IPS-18a (cell line): ENCODE data around the gene YIF1A.
A peak's percentile ranks its signal among the peaks of the same experiment; 100 is the strongest.

ENCODE experiments used
- H3K27ac ChIP-seq: one replicate; pipeline ENCODE4 v1.5.1; 2013; ENCODE audit warnings: low read length
- H3K27me3 ChIP-seq: one replicate; pipeline ENCODE4 v1.6.1; 2013; ENCODE audit warnings: mild to moderate bottlenecking, low read length; ENCODE audit not compliant: control insufficient read depth, insufficient read depth
- H3K36me3 ChIP-seq: one replicate; pipeline ENCODE4 v1.6.1; 2013; ENCODE audit warnings: low read depth, low read length; ENCODE audit not compliant: control insufficient read depth
- H3K4me1 ChIP-seq: one replicate; pipeline ENCODE4 v1.6.1; 2013; ENCODE audit warnings: low read depth, low read length; ENCODE audit not compliant: control insufficient read depth
- H3K4me3 ChIP-seq: one replicate; pipeline ENCODE4 v1.5.1; 2013; ENCODE audit warnings: low read length
- H3K9ac ChIP-seq: one replicate; pipeline ENCODE4 v1.6.1; 2013; ENCODE audit warnings: mild to moderate bottlenecking, low read length, moderate library complexity
- H3K9me3 ChIP-seq: one replicate; pipeline ENCODE4 v1.6.1; 2013; ENCODE audit warnings: low read depth, low read length; ENCODE audit not compliant: control insufficient read depth

YIF1A gene

DNA sequence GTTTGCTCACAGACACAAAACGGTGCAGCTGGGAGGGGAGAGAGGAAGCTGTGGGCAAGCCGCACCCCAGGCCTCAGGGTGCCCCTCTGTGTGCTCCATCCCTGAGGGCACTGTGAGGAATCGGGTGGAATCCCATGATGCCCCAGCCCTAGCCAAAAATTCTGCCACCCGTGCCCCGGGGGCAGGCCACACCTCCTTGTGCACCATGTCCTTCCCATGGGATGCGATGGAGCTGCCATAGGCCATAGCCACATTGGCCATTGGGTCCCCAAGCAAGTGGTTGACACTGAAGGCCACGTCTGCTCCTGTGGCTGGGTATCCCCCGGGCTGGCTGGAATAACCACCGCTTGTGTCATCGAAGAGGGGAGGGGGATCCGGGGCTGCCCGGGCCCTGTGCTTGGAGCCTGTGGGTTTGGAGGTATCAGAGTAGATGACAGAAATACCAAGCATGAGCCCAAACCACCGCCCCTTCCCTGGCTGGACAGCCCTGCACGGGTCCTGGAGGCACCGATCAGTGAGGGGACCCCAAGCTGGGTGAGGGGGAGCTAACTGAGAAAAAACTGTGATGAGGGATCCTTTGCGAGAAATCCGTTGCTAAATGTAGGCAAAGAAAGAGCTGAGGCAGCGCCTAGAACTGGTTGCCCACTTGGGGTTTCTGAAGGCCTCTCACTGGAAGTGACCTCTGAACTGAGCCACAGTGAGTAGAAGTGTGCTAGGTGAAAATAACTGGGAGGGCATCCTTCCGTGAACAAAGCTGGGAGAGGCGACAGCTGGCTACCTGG, 863 bp downstream of the YIF1A start:
- H3K36me3 ChIP-seq: no peaks in the 10 kb centered on the region
- H3K9me3 ChIP-seq: no peaks in the 10 kb centered on the region
- peaks cover 30% of the 10 kb centered on the region for H3K27me3 ChIP-seq
- peak overlapping the region; percentile 86 for H3K9ac ChIP-seq
- no peak overlapping the region for H3K27ac ChIP-seq
- peak overlapping the region; percentile 76 for H3K4me3 ChIP-seq
- peaks cover 7% of the 10 kb centered on the region for H3K4me1 ChIP-seq

DNA sequence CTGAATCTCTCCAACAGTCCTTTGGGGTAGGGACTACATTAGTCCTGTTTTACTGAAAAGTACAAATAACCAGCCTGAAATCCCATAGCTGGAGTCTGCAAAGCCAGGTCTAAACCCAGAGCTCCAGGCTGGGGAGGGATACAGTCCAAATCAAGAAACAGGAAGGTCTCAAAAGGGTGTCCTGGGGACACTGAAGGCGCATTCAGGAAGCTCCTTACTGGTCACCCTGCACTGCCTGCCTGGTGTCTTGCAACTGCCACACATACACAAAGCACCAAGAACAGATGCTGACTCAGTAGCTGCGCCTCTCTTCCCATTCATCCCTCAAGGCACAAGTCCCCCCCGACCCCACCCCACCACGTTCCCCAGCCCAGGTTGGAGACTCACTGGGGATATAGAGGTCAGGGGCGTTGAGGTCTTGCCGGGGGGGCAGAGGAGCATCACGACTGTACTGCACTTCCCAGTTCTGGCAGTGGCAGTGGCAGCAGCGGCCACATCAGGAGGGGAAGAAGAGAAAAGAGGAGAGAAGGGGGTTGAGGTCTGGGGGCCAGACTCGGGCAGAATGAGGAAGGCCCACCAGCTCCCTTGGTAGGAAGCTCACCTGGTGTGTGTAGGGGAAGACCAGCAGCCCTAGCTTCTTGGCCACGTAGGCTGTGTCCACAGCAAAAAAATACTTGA, 1.6 kb downstream of the YIF1A start:
- Histone ChIP-seq H3K27me3 (peaks cover 23% of the 10 kb centered on the region), H3K4me1 (peaks cover 10% of the 10 kb centered on the region), H3K36me3 (no peaks in the 10 kb centered on the region), H3K9ac (no peak overlapping the region), H3K27ac (no peak overlapping the region), H3K9me3 (no peaks in the 10 kb centered on the region), H3K4me3 (peak overlapping the region; percentile 76)

DNA sequence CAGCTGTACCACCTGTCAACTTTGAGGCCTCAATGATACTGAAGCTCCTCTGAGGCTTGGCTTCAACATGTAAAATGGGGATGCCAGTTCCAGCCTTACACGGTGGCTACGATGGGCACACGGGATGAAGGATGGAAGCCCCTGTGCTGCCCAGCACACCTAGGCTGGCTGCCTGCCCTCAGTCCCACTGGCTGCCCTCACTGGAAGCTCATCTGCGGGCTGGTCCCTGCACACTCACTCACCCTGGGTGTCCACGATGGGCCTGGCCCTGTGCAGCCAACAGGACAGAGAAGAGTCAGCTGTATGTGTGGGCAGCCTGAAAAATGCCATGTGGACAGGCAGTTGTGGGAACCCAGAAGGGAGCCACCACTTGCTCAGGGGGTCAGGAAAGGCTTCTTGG, 2.2 kb downstream of the YIF1A start:
- Histone ChIP-seq H3K4me1 (peaks cover 14% of the 10 kb centered on the region), H3K36me3 (no peaks in the 10 kb centered on the region), H3K4me3 (no peak overlapping the region), H3K9me3 (no peaks in the 10 kb centered on the region), H3K9ac (no peak overlapping the region), H3K27me3 (peaks cover 18% of the 10 kb centered on the region), H3K27ac (no peak overlapping the region)

DNA sequence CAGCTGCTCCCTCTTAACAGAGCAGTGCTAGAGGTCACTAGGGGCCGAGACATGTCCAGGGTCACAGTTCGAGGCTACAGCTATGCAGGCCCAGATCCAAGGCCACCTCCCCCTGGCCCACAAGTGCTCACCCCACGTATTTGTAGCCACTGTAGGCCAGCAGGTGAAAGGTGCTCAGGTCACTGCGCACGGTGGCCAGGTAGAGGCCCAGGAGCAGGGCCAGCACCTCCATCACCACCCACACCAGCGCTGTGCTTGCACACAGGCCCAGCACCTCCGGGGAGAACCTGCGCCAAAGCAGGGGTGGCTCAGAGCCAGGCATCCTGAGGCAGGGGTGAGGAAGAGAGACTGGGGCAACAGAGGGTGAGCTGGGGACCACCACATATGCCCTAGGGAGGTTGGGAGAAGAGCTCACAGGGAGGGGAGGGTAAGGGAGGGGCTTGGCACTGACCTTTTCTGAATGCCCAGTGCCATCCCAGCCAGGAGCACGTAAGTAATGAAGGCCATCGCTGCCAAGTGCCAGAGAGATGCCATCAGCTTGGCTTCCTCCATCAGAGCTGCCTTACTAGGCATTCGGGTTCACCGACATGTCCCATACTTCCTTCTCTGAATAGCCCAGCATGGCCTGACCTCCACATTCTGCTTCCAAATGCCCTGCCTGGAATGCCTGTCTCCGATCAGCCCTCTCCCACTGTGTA, 3.5 kb downstream of the YIF1A start:
- no peaks in the 10 kb centered on the region for H3K36me3 ChIP-seq
- no peak overlapping the region for H3K9ac ChIP-seq
- H3K9me3 ChIP-seq: no peaks in the 10 kb centered on the region
- H3K4me3 ChIP-seq: no peak overlapping the region
- H3K27me3 ChIP-seq: peaks cover 6% of the 10 kb centered on the region
- H3K4me1 ChIP-seq: peaks cover 15% of the 10 kb centered on the region
- H3K27ac ChIP-seq: no peak overlapping the region

DNA sequence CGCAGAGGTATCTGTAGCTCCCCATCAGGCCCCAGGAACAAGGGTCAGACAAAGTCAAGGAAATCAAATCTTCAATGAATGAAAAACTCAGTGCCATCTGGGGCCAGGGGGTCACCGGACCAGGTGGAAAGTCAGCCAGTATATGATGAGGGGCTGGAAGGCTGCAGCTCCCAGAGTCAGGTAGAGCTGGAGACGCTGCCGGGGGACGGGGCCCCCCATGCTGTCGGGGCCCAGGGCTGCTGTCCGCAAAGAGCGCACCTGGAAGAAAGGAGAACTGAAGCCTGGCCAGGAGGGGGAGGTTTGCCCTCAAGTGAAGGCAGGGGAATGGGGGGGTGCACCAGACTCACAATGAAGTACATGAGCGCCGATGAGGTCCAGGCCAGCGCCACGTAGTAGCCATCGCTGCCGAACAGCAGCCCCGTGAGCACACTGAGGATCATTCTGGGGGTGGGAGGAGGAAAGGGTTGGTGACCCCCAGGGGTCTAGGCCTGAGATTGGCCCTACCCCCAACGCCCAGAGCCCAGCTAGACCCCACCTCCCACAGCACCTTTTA, 4.3 kb downstream of the YIF1A start:
- H3K4me3 ChIP-seq: no peak overlapping the region
- H3K36me3 ChIP-seq: no peaks in the 10 kb centered on the region
- H3K27me3 ChIP-seq: no peaks in the 10 kb centered on the region
- H3K27ac ChIP-seq: no peak overlapping the region
- H3K4me1 ChIP-seq: peaks cover 8% of the 10 kb centered on the region
- H3K9me3 ChIP-seq: no peaks in the 10 kb centered on the region
- no peak overlapping the region for H3K9ac ChIP-seq

DNA sequence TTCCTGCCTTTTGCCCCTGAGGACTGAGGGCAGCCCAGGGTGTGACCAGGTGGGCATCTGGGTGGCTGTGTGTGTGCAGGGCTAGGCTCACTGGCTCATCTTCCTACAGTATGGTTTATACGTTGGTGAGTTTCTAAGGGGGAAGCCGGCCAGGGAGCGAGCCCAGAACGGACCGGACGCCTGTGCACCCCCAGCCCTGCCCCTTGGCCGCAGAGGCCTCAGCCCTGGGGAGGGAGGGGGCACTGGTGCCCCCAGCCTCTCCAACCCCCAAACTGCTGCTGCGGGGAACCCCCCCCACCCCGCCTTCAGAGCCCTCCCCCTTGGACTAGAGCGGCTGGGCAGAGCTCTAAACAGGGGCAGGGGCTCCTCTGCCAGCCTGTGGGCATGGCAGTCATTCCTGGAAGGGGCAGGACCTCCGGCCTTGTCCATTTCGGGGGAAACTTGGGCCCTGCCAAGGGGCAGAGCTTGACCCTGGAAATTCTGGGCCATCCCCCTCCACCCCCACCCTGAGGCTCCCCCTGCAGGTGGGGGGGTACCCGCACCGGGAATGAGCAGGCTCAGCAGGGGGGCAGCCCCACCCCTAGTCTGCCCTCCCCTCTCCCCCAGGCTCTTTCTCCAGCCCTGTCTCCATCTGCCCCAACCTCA, 5.4 kb downstream of the YIF1A start:
- Histone ChIP-seq H3K27me3 (no peaks in the 10 kb centered on the region), H3K9me3 (no peaks in the 10 kb centered on the region), H3K9ac (no peak overlapping the region), H3K36me3 (no peaks in the 10 kb centered on the region), H3K4me1 (peaks cover 12% of the 10 kb centered on the region), H3K27ac (no peak overlapping the region), H3K4me3 (no peak overlapping the region)

DNA sequence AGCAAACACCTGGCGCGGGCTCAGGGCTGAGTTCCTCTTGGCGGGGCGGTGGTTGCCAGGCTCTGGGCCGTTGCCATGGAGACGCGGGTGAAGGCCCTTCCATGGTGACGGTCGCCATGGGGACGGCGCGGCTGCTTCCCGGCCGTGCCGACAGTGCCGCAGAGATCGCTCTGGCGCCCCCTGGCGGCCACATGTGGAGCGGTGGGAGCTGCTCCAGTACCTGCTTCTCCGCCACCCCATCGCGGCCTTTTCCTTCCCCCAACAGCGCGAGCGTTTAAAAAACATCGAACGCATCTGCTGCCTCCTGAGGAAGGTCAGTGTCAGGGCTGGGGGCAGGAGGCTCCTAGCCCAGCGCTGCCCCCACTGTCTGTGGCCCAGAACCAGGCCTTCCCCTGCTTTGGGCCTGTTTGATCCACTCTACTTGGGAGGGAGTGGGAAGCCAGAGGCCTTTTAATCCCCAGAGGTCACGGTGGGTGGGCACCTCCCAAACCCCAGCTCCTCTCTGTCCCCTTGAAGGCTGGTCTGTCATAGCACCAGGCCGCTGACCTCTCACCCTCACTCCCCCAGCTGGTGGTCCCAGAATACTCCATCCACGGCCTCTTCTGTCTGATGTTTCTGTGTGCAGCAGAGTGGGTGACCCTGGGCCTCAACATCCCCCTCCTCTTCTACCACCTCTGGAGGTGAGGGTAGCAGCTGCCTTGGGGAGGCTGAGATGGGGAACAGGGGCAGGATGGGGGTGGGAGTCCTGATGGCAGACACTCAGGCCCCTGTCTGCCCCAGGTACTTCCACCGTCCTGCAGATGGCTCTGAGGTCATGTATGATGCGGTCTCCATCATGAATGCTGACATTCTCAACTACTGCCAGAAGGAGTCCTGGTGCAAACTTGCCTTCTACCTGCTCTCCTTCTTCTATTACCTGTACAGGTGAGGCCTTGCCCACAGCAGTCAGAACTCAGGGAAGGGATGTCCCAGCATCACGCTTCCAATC, 6.2 kb downstream of the YIF1A start:
- Histone ChIP-seq H3K9me3 (no peaks in the 10 kb centered on the region), H3K4me1 (peaks cover 12% of the 10 kb centered on the region), H3K4me3 (no peak overlapping the region), H3K36me3 (no peaks in the 10 kb centered on the region), H3K27me3 (no peaks in the 10 kb centered on the region), H3K27ac (no peak overlapping the region), H3K9ac (no peak overlapping the region)

DNA sequence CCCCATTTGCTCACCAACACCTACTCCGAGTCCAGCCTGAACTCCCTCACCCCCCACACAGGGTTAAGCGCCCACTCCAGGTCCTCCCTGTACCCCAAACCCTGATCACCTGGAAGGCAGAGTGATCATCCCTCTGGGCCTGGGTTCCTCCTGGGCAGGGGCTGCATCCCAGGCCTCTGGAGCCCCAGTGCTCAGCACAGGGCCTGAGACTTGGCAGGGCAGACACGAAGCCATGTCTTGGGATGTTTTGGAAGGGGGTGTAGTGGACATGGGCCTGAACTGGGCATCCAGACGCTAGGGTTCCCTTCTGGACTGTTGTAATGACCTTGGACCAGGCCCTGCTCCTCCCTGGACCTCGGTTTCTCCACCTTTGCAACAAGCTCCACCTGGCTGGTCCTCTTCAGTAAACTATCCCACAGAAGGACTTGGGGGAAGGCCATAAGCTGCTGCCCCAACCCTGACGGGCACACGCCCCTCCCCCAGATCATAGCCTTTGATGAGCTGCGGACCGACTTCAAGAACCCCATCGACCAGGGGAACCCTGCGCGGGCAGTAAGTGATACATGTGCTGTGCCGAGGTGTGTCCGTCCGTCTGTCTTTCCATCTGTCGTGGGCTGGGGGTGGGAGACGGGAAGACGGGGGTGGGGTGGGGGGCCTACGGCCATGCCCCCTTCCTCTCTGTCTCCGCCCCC, 7.0 kb downstream of the YIF1A start:
- no peak overlapping the region for H3K27ac ChIP-seq
- H3K36me3 ChIP-seq: no peaks in the 10 kb centered on the region
- H3K27me3 ChIP-seq: no peaks in the 10 kb centered on the region
- H3K9ac ChIP-seq: no peak overlapping the region
- no peak overlapping the region for H3K4me3 ChIP-seq
- H3K4me1 ChIP-seq: peaks cover 12% of the 10 kb centered on the region
- no peaks in the 10 kb centered on the region for H3K9me3 ChIP-seq

DNA sequence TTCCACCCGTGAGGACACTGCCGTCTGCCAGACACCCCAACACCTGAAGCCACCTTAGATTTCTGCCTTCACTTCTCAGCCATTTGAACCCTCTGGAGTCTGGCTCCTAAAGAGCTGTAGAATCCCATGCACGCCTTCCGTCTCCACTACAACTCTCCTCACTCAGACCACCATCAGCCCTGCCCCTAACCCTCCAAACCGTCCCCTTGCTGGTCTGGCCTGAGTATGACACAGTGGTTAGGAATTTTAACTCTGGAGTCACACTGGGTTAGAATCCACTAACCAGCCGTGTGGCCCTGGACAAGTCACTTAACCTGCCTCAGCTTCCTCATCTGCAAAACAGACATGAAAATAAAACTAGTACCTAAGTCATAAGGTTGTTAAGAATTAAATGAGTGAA, 7.9 kb downstream of the YIF1A start:
- Histone ChIP-seq H3K27ac (no peak overlapping the region), H3K9me3 (no peaks in the 10 kb centered on the region), H3K36me3 (no peaks in the 10 kb centered on the region), H3K4me1 (peaks cover 12% of the 10 kb centered on the region), H3K9ac (no peak overlapping the region), H3K4me3 (no peak overlapping the region), H3K27me3 (no peaks in the 10 kb centered on the region)

DNA sequence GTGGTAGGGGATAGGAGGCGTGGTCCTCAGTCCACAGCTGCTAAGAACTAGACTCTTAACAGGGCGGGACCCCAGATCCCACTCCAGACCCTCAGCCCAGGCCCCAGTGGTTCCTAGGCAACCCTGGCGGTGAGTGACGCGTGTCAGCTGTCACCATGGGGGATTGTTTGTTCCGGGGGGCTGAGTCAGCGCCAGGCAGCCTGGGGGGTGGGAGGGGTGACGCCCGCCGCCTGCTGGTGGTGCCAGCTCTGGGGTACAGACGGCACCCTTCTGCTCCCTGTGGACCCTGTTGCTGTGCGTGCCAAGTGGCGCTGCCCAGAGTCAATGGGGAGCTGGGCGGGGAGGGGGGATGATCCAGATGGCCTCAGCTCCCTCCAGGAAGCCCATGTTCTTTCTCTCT, 8.5 kb downstream of the YIF1A start:
- H3K27me3 ChIP-seq: no peaks in the 10 kb centered on the region

More for the DNA sequence above, 8.5 kb downstream of the YIF1A start:
- Histone ChIP-seq H3K36me3 (peaks cover 2% of the 10 kb centered on the region), H3K27ac (no peak overlapping the region), H3K9ac (no peak overlapping the region), H3K9me3 (no peaks in the 10 kb centered on the region), H3K4me3 (no peak overlapping the region), H3K4me1 (peaks cover 12% of the 10 kb centered on the region)
